NCI-H146 (cell line): ENCODE results near the gene ZFP2.
A peak's percentile ranks its signal among the peaks of the same experiment; 100 is the strongest.
"Not testable (repeated sequence)": the region's sequence is repeated elsewhere in the genome, so short reads cannot be mapped to it uniquely, and the experiment has no call there.

ENCODE experiments used
- DNase-seq: peaks from one replicate; lab custom pipeline; 2025; lab: John Stamatoyannopoulos, UW

The ZFP2 gene

DNA sequence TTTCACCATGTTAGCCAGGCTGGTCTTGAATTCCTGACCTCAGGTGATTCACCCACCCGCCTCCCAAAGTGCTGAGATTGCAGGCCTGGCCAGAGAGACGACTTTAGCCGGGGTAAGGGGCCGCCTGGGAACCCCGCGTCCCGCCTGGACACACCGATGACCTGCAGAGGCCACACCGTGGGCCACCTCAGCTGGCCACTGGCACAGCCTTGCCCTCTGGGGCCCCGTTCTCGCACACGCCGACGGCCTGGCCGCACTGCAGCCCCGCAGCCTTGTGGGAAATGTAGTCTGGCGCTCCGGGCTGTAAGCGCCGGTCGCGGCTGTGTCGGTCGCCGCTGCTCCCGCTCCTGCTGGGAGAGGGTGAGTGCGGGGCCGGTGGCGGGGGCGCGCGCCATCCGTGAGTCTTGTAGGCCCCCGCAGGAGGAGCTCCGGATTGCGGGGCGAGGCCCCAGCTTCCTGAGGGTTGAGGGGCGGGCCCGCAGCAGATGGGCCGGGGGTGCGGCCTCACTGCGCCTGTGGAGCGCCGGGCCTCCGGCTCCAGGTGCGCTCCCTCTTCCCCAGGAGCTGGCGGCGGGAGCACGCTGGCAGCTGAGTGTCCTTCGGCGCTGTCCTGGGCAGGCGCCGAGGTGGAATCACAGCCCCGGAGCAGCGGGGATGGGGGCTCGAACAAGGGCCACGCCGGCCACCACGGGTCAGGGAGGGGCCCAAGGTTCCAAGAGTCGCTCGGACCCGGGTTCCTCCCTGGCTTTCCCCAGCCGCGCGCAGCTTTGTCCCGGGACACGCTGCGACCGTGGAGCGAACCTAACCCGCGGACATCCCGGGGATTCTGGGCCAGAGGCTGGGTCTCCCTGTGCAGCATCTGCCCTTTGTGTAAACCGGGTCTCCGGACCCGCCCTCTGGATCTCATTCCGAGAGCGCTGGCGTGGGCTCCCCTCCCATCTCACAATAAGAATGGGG lies at the start of gene ZFP2:
Gene ZFP2 (plus strand): TSS at position 299 of the 957 bp plus-strand sequence. CDS start 35,401 bp downstream, outside the sequence.
- DNase-seq, result peak; percentile 70

DNA sequence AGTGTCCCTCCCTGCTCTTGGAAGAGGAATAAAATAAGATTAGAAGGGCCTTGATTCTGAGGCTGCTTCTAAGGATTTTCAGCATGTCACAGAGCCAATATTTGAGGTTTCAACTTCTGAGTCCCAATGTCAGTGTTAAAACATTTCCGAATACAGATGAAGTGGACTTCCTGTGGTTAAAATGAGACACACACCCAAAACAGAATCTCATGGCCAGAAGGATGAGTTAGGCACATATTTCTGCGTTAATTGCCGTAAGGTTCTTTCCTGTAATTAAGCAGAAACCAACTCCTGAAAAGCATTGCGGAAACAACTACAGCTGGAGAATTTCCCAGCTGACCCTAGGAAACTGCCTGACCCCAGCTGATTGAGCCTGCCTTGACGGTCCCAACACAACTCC lies 46.4 kb upstream of the ZFP2 start:
- DNase-seq, result no peak

DNA sequence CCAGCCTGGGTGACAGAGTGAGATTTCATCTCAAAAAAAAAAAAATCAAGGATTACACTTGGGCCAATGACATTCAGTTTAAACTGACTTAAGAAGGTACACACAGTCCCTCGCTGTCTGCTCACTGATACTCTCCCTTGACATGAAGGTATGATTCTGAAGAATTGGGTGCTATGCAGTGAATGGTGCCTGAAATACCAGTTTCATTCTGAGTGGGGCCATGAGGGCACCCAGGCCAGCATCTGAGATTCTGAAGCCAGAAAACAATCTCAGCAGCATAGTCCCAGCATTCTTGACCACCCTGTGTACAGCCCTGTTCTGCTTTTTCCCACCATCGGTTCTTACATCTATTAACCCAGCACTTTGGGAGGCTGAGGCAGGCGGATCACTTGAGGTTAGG lies 43.8 kb upstream of the ZFP2 start:
- DNase-seq, result no peak

DNA sequence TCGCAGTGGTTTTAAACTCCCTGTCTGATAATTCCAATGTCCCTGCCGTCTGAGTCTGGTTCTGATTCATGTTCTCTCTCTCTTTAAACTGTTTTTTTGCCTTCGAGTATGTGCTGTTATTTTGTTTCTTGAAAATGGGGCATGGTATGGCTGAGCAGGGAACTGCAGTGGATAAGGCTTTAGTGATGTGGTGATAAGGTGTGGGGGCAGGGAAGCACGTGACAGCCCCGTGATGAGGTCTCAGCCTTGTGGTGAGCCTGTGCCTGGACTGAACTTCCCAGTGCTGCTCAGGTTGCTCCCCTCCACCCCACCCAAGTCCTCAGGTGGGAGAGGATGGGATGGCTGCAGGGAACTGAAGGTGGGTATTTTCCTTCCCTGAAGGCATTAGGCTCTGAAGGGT lies 41.4 kb upstream of the ZFP2 start:
- DNase-seq, result no peak

DNA sequence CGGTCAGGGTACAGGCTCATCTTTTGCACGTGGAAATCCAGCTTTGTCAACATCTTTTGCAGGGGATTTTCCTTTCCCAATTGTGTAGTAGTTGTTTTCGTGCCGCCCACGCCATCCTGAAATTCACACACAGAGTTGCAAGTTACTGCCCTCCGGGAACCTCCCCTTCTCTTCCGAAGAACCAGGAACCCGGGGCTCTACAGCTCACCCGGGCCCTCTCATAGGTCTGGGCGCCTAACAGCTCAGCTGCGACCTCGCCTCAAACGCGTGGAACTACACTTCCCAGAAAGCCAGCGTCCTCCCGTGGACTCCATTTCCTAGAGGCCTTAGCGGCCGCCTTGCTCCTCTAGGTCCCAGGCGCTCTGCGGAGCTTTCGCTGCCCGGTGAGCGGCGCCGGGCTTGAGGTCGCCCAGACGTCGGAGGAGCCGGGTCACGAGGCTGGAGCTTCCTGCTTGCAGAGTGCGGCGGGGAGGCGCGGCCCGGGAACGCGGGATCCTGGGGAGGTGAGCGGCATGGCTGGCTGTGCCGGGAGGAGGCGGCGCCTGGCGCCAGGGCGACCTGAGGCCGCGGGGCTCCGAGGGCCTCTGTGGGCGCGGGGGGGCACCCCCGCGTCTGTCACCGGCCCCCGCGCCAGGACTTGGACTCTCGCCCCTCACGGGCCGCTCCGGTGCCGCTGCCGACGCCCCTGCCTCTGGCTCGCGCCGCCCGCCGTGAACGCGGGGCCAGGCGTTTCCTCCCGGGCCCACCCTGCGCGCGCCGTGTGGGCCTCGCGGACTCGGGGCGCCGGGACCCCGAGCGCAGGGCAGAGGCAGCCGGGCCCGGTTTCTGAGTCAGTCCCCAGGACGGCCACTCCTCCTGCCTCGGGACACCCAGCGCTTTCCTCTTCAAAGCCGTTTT lies 35.8 kb upstream of the ZFP2 start, which contains the start of gene ZNF354B:
Gene ZNF354B (plus strand): TSS at position 329 of the 897 bp plus-strand sequence. CDS start 1,095 bp downstream, outside the sequence.
- DNase-seq, result peak; percentile 89

DNA sequence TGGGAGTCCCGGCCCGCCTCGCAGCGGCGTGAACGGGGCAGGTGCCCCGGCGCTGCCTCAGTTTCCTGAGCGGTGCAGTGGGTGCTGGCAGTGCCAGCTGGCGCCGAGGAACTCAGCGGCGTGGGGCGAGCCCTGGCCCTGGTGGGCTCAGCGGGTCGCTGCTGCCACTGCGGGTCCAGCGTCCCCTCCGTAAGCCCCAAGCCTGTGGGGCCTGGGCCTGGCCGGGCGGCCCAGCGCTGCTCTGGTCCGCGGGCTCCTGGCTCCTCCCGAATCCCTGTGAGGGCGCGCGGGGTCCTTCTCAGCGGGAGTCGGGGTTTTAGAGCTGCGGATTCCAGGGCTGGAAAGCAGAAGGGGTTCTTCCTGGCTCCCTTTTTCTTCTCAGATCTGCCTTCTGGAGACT lies 35.1 kb upstream of the ZFP2 start:
- not testable (repeated sequence) for DNase-seq

DNA sequence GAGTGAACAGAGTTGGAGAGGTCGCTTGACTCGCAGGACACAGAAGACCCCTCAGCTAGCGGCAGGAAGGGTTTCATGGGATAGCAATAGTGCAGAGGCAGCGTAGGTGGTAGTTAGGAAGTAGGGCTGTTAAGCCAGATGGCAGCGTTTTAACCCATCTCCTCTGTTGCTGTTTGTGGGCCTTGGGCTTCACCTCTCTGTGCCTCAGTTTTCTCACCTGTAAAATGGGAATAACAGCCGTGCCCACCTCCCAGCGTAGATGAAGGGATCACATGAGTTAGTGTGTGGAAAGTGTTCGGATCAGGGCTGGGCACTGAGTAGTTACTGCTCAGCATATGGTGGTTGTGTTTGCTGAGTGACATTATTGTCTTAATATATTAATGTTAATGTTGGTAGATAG lies 34.1 kb upstream of the ZFP2 start:
- no peak for DNase-seq

DNA sequence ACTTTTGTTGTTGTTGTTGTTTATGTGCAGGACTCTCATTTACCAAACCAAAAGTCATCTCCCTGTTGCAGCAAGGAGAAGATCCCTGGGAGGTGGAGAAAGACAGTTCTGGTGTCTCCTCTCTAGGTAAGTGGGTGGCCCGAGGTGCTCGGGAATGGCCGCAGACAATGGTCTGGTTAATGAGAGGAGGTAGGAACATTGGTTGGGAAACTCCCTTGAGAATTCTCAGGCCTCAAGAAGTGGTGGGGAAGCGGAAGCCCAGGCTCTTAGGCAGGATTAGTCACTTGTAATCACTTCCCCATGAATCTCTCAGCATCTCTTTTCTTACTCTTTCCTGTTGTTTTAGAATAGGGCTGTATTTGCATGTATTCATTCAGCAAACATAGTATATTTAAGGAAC lies 28.8 kb upstream of the ZFP2 start:
- no peak for DNase-seq

DNA sequence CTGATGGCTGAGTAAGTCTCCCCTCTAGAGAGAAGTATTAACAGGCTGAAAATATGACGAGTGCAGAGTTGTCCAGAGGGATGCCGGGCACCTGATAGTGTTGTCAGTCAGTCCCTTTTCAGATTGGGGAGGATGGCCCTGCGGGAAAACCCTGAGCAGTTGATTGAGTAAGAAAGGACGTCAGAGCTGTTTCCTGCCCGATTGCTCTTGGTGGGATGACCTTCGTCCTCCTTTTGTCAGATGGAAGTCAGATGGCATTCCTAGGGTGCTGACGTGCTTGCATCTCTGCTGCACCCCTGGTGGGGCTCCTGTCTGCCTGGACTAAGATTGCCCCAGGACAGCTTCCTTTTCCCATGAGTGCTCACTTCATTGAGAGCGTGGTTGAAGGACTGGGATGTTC lies 26.1 kb upstream of the ZFP2 start:
- no peak for DNase-seq

DNA sequence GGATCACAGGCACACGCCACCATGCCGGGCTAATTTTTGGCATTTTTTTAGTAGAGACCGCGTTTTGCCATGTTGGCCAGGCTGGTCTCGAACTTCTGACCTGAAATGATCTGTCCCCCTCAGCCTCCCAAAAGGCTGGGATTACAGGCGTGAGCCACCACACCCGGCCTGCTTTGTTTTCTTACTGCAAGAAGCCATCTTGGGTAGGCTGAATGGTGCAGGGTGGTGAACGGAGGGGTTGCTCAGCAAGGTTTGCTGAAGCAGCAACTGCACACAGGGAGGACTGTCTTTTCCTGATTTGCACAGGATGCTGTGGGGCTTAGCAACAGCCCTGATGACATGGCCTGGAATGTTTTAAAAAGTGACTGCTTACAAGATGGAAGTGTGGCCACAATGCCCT lies 25.3 kb upstream of the ZFP2 start:
- no peak for DNase-seq

DNA sequence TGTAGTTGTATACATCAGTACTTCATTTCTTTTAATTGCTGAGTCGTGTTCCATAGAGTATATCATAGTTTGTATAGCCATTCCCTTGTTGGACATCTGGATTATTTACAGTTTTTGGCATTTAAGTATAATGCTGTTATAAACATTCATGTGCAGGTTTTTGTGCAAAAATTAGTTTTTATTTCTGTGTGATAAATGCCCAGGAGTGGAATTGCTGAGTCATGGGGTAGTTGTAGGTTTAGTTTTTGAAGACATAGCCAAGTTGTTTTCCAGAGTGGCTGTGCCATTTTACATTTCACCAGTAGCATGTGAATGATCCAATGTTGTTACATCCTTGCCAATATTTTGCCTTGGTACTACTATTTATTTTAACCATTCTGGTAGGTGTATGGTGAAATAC lies 23.4 kb upstream of the ZFP2 start:
- no peak for DNase-seq

DNA sequence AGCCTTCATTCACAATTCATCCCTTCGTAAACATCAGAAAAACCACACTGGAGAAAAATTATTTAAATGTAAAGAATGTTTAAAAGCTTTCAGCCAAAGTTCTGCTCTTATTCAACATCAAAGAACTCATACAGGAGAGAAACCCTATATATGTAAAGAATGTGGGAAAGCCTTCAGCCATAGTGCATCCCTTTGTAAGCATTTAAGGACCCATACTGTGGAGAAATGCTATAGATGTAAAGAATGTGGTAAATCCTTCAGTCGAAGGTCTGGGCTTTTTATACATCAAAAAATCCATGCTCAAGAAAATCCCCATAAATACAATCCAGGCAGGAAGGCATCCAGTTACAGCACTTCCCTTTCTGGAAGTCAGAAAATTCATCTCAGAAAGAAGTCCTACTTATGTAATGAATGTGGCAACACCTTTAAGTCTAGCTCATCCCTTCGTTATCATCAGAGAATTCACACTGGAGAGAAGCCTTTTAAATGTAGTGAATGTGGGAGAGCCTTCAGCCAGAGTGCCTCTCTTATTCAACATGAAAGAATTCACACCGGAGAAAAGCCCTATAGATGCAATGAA lies 12.5 kb upstream of the ZFP2 start:
- not testable (repeated sequence) for DNase-seq

DNA sequence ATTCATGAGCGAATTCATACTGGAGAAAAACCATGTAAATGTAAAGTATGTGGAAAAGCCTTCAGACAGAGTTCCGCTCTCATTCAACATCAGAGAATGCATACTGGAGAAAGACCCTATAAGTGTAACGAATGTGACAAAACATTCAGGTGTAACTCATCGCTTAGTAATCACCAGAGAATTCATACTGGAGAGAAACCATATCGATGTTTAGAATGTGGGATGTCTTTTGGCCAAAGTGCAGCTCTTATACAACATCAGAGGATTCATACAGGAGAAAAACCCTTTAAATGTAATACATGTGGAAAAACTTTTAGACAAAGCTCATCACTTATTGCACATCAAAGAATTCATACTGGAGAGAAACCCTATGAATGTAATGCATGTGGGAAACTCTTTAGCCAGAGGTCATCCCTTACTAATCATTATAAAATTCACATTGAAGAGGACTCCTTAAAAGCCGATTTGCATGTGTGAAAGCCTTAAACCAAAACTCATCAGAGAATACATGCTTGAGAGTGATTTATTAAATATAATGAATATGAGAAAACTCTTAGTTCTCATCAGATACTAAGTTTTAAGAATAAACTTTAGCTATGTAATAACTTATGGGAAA lies 11.8 kb upstream of the ZFP2 start:
- no peak for DNase-seq

DNA sequence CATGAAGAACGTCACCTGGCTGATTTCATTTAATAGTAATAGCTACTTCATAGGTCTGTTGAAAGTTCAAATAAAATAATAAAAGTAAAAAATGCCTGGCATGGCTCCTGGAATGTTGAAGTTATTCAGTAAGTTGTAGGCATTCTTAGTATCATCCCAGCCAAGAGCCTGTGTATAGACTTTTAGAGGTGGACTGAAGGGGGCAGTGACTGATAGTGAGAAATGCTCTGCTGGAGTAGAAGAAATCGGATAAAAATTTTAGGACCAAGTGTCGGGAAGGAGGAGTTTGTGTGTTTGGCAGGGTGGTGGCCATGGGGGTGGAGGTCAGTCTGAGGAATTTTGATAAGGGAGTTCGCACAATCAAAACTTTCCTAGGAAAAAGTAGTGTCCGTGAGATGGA lies 3.6 kb downstream of the ZFP2 start:
- DNase-seq, result no peak

DNA sequence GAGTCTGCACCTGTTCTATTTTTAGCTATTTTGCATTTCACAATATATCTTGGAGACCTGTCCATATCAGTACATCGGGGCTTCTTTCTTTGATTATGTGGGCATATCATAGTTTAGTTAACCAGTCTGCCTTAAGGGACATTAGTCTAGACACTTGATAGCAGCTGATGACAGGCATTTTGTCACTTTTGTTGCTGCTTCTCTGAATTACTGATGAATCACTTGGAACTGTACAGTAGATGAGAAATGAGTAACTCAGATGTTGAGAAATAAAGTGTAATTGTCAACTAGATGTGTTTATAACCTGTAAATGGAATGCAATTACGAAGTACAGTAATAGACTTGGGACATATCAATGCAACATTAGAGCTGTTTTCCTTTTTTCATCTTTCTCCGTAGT lies 7.1 kb downstream of the ZFP2 start:
- DNase-seq, result no peak

DNA sequence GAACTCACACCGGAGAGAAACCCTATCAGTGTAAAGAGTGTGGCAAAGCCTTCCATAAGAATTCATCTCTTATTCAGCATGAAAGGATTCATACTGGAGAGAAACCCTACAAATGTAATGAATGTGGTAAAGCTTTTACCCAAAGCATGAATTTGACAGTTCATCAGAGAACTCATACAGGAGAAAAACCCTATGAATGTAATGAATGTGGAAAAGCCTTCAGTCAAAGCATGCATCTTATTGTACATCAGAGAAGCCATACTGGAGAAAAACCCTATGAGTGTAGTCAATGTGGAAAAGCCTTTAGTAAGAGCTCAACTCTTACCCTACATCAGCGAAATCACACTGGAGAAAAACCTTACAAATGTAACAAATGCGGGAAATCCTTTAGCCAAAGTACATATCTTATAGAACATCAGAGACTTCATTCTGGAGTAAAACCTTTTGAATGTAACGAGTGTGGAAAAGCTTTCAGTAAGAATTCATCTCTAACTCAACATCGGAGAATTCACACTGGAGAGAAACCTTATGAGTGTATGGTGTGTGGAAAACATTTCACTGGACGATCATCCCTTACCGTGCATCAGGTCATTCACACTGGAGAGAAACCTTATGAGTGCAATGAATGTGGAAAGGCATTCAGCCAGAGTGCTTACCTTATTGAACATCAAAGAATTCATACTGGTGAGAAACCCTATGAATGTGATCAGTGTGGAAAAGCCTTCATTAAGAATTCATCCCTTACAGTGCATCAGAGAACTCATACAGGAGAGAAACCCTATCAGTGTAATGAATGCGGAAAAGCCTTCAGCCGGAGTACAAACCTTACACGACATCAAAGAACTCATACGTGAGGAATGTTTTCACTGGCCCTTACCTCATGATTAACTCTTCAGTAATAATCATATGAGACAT lies 36.4 kb downstream of the ZFP2 start:
- DNase-seq, result no peak

DNA sequence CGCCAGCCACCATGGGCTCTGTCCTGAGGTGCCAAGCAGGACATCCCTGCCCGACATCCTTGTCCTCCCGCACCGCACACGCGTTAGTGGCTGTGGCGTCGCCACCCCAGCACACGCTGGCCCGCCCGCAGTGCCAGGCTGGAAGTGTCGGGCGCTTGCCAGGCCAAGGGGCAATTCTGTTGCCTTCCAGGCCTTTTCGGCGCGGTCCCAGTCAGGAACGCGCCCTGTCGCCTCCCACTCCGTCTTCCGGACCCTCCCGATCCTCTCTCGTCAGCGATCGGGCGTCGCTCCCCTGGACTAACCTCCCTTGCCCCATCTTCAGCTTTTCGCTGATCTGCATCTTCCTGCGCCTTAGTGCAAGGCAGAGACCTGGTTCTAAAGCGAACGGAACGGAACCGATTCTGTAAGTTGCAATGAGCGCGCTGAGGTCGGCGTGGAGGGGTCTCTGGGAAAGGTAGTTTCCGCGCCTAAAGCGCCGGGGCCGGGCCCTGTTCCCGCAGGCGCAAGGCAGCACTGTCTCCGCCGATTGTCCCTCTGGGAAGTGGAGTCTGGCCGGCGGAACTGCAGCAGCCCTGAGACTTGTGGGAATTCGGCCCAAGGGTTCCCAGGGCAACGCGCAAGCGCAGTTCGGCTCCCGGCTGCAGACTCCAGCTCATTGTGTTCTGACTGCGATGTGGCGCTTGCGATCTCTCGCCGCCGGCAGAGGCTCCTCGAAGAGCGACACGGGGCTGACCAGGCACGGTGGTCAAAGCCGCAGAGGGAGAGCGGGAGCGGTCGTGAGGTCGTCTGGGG lies 45.1 kb downstream of the ZFP2 start, which contains the start of gene ZNF454:
Gene ZNF454 (plus strand): TSS at position 630 of the 792 bp plus-strand sequence. CDS start 1,594 bp downstream, outside the sequence.
- no peak for DNase-seq

DNA sequence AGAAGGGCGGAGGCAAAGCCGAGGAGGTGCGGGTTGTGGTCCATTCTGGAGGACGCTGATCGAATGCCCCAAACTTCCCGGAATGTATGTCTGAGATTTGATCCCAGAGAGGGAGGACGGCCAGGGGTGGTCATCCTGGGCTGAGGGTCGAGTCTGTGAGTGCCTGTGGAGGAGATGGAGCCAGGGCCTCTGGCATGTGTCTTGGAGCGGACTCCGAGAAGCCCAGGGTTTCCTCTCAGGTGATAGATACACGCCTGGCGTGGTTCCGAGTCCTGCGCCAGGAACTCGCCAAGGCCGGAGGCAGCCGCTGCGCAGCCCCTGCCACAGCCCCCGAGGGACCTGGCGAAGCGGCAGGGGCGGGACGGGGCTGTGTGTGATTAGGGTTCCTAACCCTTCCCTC lies 45.6 kb downstream of the ZFP2 start:
- DNase-seq, result no peak

DNA sequence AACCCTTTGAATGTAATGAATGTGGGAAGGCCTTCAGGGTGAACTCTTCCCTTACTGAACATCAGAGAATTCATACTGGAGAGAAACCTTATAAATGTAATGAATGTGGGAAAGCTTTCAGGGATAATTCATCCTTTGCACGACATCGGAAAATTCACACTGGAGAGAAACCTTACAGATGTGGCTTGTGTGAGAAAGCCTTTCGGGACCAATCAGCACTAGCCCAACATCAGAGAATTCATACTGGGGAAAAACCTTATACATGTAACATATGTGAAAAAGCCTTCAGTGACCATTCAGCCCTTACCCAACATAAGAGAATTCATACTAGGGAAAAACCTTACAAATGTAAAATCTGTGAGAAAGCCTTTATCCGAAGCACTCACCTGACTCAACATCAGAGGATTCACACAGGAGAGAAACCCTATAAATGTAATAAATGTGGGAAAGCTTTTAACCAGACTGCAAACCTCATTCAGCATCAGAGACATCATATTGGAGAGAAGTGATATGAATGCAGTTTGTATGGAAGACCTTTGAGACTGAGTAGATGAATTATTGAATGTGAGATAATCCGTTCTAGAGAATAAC lies 69.8 kb downstream of the ZFP2 start:
- DNase-seq, result no peak
